Central memory CD4-positive, alpha-beta T cell (primary cell): Measurements from ENCODE around the gene HPSE2.
"Not testable (repeated sequence)": the region's sequence is repeated elsewhere in the genome, so short reads cannot be mapped to it uniquely, and the experiment has no call there.

Source experiments
- DNase-seq: peaks from one replicate; pipeline ENCODE4 v3.0.0; 2022

Gene HPSE2

DNA sequence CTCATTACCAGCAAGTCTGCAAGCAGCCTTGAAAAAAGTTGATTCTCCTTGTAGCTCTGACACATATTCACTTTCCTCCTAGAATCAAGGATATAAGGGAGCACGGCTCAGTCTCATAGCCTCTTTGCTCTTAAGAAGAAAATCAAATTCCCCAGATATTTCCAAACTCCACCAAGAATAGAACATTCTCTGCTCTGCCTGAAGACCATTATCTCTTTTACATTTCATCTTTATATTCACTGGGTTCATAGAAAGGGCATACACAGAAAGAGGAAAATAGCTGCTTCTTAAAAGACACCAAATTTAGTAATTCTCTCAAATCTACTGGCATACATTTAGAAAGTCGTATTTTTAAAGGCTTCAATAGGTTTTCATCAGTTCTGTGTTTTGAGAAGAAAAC, 92.0 kb downstream of the HPSE2 start:
- DNase-seq = no peak

DNA sequence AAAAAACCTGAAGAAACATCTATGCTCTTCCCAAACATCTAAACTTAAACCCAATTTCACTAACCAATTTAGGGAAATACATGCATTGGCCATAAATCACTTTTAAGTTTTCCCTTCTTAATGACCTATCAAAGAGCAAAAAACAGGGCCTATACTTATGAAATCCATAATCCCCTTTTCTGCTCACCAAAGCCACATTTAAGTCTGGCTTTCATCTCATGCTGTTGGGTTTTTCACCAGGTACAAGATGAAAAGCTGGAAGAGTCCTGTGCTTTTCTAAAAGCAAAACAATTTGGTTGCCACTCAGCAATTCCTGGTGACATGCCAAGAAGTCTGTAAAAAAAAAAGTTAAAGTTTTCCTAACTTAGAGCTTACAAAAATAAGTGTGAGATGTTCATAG, 92.6 kb downstream of the HPSE2 start:
- no peak for DNase-seq

DNA sequence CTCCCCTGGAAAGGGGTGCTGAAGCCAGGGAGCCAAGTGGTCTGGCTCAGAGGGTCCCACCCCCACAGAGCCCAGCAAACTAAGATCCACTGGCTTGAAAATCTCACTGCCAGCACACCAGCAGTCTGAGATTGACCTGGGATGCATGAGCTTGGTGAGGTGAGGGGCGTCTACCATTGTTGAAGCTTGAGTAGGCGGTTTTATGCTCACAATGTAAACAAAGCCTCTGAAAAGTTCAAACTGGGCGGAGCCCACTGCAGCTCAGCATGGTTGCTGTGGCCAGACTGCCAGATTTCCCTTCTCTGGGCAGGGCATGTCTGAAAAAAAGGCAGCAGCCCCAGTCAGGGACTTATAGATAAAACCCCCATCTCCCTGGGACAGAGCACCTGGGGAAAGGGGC, 102.8 kb downstream of the HPSE2 start:
- DNase-seq = not testable (repeated sequence)

DNA sequence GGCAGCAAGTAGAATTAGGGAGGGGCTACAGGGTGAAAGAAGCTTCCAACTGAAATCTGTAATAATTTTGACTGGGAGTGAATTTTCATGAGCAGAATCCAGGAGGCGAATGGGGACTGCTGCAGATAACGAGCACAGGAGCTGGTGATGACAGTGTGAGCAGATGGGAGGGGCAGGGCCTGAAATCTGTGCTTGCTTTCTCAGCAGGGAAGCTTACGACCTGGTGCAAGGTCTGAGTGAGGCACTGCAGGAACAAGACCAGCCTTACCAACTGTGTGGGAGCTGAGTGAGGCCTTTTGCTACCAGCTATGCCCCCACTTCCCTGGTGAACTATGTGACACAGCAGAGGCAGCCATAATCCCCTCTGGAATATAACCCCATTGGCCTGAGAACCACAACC, 109.8 kb downstream of the HPSE2 start:
- no peak for DNase-seq

DNA sequence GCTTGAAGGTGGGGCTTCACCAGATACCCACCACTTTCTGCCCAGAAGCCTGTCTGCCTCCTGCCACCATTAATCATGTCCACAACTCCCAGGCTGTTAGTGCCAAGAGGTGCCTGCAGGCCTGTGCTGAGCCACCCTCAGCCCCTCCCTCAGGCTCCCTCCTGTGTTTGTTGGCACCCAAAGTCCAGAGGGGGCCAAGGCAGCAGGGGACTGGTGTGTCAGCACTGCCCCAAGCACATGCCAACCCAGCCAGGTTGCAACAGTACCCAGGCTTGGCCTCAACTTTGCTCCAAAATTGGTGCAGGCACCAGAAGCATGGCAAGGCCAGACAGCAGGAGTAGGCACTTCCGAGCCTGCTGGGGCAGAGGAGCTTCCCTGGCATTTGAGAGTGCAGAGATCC, 111.3 kb downstream of the HPSE2 start:
- DNase-seq = no peak

DNA sequence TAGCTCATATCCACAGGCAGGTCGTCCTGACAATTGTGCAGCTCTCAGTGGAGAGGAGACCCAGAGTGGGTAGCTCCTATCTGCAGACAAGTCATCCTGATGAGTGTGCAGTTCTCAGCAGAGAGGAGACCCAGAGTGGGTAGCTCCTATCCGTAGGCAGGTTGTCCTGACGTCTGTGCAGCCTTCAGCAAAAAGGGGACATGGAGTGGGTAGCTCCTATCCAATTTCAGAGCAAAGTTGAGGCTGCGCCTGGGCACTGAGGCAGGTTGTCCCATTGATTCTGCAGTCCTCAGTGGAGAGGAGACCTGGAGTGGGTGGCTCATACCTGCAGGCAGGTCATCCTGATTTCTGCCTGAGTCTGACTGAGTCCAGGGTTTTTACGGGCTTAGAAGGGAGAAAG, 111.8 kb downstream of the HPSE2 start:
- no peak for DNase-seq

DNA sequence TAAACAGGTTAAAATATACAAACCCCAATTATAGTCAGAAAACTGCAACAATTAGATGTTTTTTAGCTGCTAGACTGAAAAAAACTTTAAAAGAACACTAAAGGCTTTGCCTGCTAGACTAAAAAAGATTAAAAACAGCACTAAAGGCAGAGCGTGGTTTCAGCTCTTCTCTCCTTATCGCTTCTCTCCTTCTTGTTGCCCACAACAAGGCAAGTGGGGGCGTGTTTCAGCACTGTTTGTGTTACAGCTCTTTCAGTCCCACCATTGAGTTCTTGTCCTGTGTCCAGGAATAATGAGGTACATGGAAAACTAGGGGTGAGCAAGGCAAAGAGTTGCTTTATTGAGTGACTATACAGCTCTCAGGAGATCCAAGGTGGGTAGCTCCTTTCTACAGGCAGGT, 112.3 kb downstream of the HPSE2 start:
- no peak for DNase-seq

DNA sequence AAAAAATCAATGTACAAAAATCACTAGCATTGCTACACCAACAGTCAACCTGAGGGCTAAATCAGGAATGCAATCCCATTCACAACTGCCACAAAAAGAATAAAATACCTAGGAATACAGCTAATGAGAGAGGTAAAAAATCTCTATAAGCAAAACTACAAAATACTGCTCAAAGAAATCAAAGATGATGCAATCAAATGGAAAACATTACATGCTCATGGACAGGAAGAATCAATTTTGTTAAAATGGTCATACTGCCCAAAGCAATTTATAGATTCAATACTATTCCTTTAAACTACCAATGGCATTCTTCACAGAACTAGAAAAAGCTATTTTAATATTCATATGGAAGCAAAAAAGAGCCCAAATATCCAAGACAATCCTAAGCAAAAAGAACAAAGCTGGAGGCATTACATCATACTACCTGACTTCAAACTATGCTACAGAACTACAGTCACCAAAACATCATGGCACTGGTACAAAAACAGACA, 116.3 kb downstream of the HPSE2 start:
- no peak for DNase-seq

DNA sequence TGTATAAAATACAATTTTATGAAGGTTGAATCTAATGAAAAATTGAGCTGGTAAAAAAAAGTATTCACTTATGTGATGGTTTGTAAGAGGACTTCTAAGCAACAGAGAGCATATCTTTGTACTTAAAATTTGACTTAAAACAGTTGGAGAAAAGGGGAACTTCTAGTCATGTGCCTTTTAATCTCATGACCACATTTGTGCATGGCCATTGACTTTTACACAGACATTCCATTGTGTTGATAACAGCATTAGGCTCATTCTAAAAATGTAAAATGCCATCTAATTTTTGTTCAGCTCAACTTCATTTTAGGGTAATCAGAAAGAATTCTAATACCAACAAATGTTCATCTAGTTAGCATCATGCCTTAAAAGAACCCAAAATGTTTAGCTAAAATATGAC, 119.9 kb downstream of the HPSE2 start:
- no peak for DNase-seq

DNA sequence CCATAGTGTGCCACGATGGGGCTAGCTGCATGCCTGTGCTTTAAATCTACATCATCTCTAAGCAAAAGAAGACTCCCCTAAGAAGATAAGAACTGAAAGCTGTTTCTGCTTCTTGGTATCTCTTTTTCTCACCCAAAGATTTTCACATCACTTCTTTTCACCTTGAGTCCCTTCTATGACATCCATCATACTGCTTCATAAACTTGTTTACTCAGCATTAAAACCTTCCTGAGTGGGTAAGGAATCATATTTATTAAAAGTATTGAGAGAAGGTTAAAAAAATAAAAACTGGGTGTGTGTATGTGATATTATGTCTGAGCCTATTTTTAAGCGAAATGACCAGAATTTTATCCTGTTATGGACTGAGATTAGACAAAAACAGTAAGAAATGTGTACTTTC, 150.3 kb downstream of the HPSE2 start:
- DNase-seq = no peak

DNA sequence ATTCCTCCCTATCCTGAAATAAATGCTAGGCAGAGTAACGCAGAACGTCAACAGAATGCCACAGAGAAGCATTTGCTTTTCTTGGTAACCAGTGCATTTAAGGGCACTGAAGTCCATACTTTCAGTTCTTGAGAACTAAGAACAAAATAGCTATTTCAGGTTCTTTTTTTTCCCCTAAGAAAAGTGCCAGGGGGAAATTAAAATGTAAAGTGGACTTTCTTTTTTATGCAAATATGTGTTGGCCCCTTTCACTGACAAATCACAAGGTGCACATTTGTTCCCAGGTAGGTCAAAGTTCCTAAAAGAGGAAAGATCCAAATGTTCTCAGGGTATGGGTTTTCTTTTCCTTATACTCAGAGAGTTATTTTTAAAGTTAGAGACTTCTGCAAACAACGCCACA, 151.5 kb downstream of the HPSE2 start:
- DNase-seq = no peak

DNA sequence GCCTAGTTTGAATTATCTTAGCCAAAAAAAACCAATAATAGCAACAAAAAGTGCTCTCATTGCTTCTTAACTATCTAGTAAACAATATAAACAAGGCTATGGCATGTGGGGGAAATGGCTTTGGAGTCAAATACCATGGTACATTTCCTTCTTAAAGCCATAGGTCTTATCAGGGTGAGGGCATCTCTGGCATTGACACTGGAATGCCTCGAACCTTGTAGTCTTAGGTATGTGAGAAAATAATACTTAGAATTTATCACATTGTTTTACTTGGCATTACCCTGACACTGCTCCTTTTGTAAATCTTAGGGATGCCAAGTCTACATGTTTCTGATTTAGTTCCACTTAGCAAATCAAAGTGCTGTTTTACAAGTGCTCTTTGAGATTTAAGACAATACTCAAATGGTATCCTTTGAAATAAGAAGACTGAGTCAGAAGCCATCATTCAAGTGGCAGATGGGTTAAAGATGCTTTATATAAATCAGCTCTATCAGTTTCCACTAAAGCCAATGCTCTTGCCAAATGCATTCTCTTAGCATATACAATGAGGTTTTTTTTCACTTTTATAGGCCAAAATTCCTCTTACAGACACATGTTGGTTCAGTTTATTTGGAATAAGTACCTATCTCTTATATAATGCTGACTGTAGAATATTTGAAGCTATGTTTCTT, 155.2 kb downstream of the HPSE2 start:
- DNase-seq = no peak

DNA sequence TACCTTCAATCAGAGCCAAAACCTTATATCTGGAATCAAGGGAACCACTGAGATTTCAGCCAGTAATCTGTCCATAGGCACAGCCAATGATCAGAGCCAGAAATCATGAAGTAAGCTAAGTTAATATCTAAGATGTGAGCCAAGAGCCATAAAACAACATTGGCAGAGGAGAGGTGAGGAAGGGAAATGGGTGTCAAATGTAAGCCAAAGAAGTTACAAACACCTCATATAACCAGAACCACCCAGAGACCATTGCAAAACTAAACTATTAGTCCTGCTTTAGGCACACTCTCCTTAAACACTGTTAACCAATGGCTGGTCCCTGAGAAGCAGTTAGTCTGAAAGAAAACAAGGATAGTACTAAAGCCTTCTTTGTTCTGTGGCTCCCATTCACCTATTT, 173.1 kb downstream of the HPSE2 start:
- DNase-seq = no peak

DNA sequence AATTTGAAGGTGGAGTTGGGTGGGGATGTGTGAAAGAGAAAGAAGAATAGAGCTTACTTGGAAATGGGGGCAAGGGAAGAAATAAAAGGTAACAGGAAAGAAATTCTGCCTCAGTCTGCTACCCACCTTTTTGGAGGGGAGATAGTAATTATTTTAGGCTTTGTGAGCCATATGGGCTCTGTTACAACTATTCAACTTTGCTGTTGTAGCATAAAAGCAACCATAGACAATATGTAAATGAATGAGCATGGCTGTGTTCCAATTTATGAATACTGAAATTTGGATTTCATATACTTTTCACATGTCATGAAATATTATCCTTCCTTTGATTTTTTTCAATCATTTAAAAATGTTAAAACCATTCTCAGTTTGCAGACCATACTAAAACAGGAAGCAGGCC, 176.9 kb downstream of the HPSE2 start:
- DNase-seq = no peak

DNA sequence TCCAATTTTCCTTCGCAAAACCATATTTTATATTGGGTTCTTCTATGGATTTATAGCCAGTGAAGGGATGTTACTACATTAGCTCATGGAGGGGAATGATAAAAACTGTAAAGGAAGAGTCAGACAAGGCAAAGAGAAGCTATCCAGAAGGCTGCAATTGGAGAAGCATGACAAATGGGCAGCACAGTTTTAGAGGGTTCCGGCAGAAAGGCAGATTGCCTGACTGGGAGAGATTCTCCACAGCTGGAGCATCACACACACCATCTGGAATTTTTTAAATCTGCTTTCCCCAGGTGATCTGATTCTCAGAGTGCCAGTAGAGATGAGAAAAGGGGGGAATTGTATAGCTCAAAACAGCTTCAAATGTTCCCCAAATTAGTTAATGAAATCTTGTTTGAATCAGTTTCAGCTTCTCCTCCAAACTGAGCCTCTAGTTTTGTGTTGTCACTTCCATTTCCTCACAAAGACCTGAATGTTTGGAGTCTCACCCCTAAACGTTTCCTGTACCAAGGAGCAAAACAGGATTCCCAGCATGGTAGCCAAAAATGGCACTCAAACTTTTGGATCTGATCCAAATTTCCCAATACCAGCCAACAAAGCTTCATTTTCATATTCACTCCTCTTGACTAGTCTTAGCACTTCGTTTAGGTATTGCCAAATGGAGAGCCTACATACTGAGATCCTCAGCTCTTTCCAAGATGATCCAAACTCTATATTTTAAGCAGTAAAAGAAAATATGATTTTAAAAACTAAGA, 177.5 kb downstream of the HPSE2 start:
- no peak for DNase-seq

DNA sequence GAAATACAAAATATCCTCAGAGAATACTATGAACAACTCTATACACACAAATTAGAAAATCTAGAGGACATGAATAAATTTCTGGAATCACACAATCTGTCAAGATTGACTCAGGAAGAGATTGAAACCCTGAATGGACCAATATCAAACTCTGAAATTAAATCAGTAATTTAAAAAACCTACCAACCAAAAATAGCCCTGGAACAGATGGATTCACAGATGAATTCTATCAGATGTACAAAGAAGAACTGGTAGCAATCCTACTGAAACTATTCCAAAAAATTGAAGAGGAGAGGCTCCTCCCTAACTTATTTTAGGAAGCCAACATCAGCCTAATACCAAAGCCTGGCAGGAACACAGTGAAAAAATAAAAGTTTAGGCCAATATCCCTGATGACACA, 190.0 kb downstream of the HPSE2 start:
- no peak for DNase-seq

DNA sequence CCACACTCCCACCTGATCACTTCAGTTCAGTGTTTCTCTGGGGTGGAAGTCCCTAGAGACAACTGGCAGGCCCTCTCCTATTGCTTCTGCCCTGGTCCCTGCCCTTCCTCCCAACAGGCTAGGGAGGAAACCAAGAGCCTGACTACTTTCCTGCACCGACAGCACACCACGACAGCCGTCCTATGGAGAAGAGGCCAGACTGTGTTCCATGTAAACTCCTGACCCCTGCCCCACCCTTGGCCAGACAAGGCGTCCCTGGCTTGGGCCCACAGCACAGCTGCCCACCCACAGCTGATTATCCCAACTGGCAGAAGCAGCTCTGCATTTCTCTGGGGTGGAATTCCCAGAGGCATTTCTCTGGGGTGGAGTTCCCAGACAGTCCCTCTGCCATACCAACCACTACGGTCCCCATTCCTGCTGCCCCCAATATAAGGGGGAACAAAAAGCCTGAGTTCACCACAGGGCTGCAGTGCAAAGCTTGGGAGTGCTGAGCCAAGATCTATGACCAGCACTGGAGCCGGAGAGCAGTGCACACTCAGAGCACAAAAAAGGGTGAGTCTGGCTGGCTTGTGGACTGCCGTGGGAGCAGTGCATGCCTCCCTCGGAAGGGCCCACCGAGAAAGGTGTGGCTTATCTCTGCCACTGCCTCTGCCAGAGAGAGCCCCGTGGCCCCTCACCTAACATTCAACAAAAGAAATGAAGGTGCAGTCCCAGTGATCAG, 193.4 kb downstream of the HPSE2 start:
- no peak for DNase-seq

DNA sequence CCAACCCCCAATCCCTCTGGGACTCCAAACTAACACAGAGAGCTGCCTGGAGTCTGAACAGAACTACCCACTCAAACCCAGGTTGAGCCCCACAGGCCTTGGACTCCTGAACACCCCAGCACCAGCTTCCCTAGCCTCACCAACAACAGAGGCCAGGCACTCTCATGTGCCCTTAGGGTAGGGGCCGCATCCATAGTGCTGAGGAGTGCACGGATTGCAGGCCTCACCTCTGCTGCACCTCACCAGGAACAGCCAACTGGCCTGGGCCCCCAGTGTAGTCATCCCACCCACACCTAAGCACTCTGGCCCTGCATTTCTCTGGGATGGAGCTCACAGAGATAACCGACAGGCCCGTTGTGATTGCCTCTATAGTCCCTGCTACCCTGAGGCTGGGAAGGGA, 194.2 kb downstream of the HPSE2 start:
- DNase-seq = no peak

DNA sequence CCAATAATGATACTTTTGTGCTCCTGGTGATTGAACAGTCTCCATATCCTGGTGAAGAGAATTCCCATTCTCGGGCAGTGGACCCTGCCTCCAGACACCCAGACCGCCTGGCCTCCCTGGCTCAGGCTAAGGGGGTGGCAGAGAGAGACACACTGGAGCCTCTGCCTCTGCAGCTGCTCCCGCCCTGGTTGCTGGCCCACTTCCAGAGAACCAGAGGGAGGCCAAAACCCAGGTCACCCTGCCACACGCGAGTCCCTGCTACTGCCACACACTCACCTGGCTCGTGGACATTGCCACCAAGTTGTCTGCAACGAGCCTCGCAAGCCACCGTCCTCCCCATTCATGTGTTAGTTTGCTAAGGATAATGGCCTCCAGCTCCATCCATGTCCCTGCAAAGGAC, 221.8 kb downstream of the HPSE2 start:
- DNase-seq = no peak

DNA sequence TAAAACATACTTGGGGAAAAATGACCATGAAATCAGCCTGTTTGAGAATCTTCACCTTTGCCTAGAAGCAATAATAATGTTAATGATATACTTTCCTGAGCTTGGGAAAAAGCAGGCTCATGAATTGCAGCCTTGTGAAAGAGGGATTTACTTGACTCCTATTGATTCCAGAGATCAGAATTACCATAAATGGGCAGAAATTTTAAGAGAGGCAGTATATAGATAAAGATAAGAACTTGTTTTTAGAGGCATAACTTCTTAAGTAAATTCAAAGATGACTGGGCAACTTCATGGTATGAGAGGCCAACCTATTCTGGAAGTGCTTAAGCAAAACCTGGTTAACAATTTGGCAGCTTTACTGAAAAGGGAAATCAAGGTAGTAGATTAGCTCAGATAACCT, 225.4 kb downstream of the HPSE2 start:
- DNase-seq = no peak

DNA sequence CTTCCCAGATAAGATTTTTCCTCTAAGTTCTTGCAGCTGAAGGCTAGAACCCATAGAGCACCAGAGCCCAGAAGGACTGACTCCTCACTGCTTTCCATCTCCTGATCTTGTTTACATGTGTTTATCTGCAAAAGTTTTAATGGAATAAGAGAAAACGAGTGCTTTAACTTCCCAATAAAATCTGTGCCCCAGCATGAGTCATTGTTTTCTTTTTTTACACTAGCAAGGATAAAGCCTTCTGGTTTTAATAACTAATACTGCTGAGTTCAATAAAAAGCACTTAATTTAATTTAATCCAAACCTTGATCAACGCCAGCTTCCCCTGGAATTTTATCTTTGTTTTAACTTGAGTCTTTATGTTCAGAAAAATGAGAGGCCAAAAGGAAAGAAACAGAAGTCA, 227.6 kb downstream of the HPSE2 start:
- DNase-seq = no peak

DNA sequence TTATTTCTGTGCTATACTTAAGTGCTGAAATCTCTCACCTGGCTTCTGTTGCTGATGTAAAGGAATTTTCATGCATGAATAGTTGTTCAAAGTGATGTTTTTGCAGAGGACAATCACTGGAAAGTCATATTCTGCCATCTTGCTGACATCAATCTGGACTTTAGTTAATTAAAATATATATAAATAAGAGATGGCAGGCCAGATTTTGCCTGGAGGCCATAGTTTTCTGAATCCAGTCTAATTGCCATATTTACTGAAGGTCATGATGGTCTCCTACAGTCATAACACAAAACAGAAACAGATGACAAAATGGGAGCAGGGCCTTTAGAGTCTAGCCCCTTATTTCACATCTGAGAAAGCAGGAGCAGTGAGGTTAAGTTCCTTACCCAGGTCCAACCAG, 228.2 kb downstream of the HPSE2 start:
- DNase-seq = no peak

DNA sequence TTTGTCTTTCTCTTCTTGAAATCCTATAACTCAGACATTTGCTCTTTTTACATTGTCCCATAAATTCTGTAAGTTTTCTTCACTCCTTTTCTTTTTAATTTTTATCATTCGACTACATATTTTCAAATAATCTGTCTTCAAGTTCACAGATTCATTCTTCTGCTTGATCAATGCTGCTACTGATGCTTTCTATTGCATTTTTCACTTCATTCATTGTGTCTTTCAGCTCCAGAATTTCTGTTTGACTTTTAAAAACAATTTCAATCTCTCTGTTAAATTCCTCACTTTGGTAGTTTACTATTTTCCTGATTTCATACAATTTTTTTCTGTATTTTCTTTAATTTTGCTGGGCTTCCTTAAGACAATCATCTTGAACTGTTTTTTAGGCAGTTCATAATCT, 230.4 kb downstream of the HPSE2 start:
- DNase-seq = no peak

DNA sequence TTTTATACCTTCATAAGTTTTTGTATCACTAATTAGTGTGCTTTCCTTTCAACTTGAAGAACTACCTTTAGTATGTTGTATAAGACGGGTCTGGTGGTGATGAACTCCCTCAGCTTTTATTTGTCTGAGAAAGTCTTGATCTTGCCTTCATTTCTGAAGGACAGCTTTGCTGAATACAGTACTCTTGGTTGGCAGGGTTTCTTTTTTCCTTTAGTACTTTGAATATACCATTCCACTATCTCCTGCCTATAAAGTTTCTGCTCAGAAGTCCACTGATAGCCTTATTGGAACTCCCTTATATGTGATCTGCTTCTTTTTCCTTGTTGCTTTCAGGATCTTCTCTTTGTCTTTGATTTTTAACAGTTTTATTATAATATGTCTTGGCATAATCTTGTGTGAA, 230.9 kb downstream of the HPSE2 start:
- DNase-seq = no peak
